T47D (cell line): ENCODE data around the gene GCNT1.
A peak's percentile ranks its signal among the peaks of the same experiment; 100 is the strongest.
"Not testable (repeated sequence)": the region's sequence is repeated elsewhere in the genome, so short reads cannot be mapped to it uniquely, and the experiment has no call there.

Source experiments
- DNase-seq, 2 experiments: peaks; one replicate each; pipeline versions ENCODE4 v3.0.0 to v3.0.0-alpha.2; 2011 to 2012; ENCODE audit warnings: low read depth in 1 of 2, low spot score in 1 of 2
- JUND ChIP-seq: IDR thresholded peaks from 2 replicates; pipeline ENCODE4 v1.6.1; 2012; ENCODE audit warnings: low read depth
- in situ Hi-C: cut with HindIII; loops from 2 replicates; pipeline ENCODE4 v1.10.0; 2016; ENCODE audit warnings: low sequenced_read_pairs, low pct_unique_long_range_greater_than_20kb

The GCNT1 gene

GRCh38 chr9:76475686-76476085, 16.7 kb downstream of the GCNT1 start:
- no peak for TF ChIP-seq JUND
- in situ Hi-C loops: no loop called here
- no peak for DNase-seq

GRCh38 chr9:76477818-76478217, 18.8 kb downstream of the GCNT1 start:
- DNase-seq, in situ Hi-C loops: not testable (repeated sequence)

- TF ChIP-seq JUND: no peak
- DNase-seq: no peak
- in situ Hi-C loops: no loop called here
Observed at GRCh38 chr9:76478226-76478625, 19.2 kb downstream of the GCNT1 start.

- in situ Hi-C loops, DNase-seq: not testable (repeated sequence)
Observed at GRCh38 chr9:76479337-76479736, 20.4 kb downstream of the GCNT1 start.

- in situ Hi-C loops: no loop called here
- DNase-seq: no peak
- no peak for TF ChIP-seq JUND
Observed at GRCh38 chr9:76486151-76486550, 27.2 kb downstream of the GCNT1 start.

- in situ Hi-C loops: no loop called here
- no peak for TF ChIP-seq JUND
- peak in 1 of 2 experiments; percentile 2 for DNase-seq
Observed at GRCh38 chr9:76490249-76490990, 31.4 kb downstream of the GCNT1 start.

GRCh38 chr9:76491056-76491455, 32.1 kb downstream of the GCNT1 start:
- in situ Hi-C loops, DNase-seq: not testable (repeated sequence)

GRCh38 chr9:76493496-76493895, 34.5 kb downstream of the GCNT1 start:
- in situ Hi-C loops, DNase-seq: not testable (repeated sequence)

- no peak for DNase-seq
- TF ChIP-seq JUND: no peak
- in situ Hi-C loops: no loop called here
Observed at GRCh38 chr9:76500061-76500460, 41.1 kb downstream of the GCNT1 start.

- DNase-seq: no peak
- in situ Hi-C loops: no loop called here
- no peak for TF ChIP-seq JUND
Observed at GRCh38 chr9:76502746-76503145, 43.8 kb downstream of the GCNT1 start.

GRCh38 chr9:76510041-76510440, 51.1 kb downstream of the GCNT1 start:
- TF ChIP-seq JUND: no peak
- in situ Hi-C loops: no loop called here
- no peak for DNase-seq

- DNase-seq: no peak
- TF ChIP-seq JUND: no peak
- in situ Hi-C loops: no loop called here
Observed at GRCh38 chr9:76510446-76510845, 51.5 kb downstream of the GCNT1 start.

- in situ Hi-C loops: no loop called here
- no peak for DNase-seq
- TF ChIP-seq JUND: no peak
Observed at GRCh38 chr9:76512826-76513225, 53.8 kb downstream of the GCNT1 start.

- in situ Hi-C loops: no loop called here
- peak in 1 of 2 experiments; percentile 7 for DNase-seq
- TF ChIP-seq JUND: no peak
Observed at GRCh38 chr9:76516350-76516749, 57.4 kb downstream of the GCNT1 start.
